ENCODE results near the gene AQP5.

AQP5 gene

GRCh38 chr12:49932533-49933130 is 29.0 kb upstream of the AQP5 start:
- no peak for DNase-seq

GRCh38 chr12:49933796-49934195 is 27.9 kb upstream of the AQP5 start:
- no peak for DNase-seq

- DNase-seq, result no peak
These were observed 27.2 kb upstream of the AQP5 start for GRCh38 chr12:49934505-49934904.

GRCh38 chr12:49936925-49937324 is 24.7 kb upstream of the AQP5 start:
- no peak for DNase-seq

- no peak for DNase-seq
These were observed 23.9 kb upstream of the AQP5 start for GRCh38 chr12:49937639-49938300.

- DNase-seq, result no peak
These were observed 22.4 kb upstream of the AQP5 start for GRCh38 chr12:49939307-49939706.

GRCh38 chr12:49939707-49940106 is 22.0 kb upstream of the AQP5 start:
- no peak for DNase-seq

- no peak for DNase-seq
These were observed 19.8 kb upstream of the AQP5 start for GRCh38 chr12:49941556-49942511.

- DNase-seq, result no peak
These were observed 19.2 kb upstream of the AQP5 start for GRCh38 chr12:49942512-49942893.

GRCh38 chr12:49942921-49943624 is 18.6 kb upstream of the AQP5 start:
- no peak for DNase-seq

- no peak for DNase-seq
These were observed 18.1 kb upstream of the AQP5 start for GRCh38 chr12:49943625-49943960.

GRCh38 chr12:49944046-49944445 is 17.6 kb upstream of the AQP5 start:
- no peak for DNase-seq

- DNase-seq, result no peak
These were observed 17.0 kb upstream of the AQP5 start for GRCh38 chr12:49944718-49945117.

- DNase-seq, result peak; percentile 95
These were observed 16.1 kb upstream of the AQP5 start for GRCh38 chr12:49945394-49946080.

- DNase-seq, result no peak
These were observed 15.6 kb upstream of the AQP5 start for GRCh38 chr12:49946086-49946485.

GRCh38 chr12:49946497-49946896 is 15.2 kb upstream of the AQP5 start:
- DNase-seq, result no peak

- no peak for DNase-seq
These were observed 14.0 kb upstream of the AQP5 start for GRCh38 chr12:49947593-49948226.

- DNase-seq, result no peak
These were observed 12.5 kb upstream of the AQP5 start for GRCh38 chr12:49948866-49949845.

GRCh38 chr12:49949866-49950265 is 11.8 kb upstream of the AQP5 start:
- DNase-seq, result no peak

- no peak for DNase-seq
These were observed 11.1 kb upstream of the AQP5 start, which contains the start of gene AQP2 for GRCh38 chr12:49950273-49951251. Gene AQP2, plus strand, starts transcription at chr12:49950737. Its CDS starts 94 bp downstream, at chr12:49950831.
